ENCODE data around the gene FASTKD1.
"Not testable (repeated sequence)": the region's sequence is repeated elsewhere in the genome, so short reads cannot be mapped to it uniquely, and the experiment has no call there.

FASTKD1 gene

GRCh38 chr2:169570752-169571151 lies 2.9 kb downstream of the FASTKD1 start:
- not testable (repeated sequence) for DNase-seq

DNA sequence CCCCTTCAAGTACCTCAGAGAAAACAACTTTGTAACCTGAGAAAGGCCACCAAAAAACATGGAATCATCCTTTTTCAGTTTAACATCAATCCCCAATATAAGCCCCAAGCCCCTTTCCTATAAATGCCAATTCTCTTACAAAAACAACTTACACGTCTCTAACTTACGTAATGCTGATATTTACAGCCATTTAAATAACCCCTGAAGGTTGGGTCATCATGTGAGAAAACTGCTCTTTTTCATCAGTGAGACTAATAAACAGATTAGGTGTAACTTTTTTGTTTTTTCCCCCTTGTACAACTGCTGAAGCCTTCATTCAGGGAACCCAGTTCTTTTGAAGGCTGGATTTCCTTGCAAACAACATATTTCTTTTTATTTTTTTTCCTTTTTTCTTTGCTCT lies 3.7 kb downstream of the FASTKD1 start:
- no peak for DNase-seq

GRCh38 chr2:169565686-169566085 lies 8.0 kb downstream of the FASTKD1 start:
- no peak for DNase-seq

GRCh38 chr2:169562519-169562918 lies 11.1 kb downstream of the FASTKD1 start:
- no peak for DNase-seq

- not testable (repeated sequence) for DNase-seq
Observed at GRCh38 chr2:169562084-169562483, 11.6 kb downstream of the FASTKD1 start.

- no peak for DNase-seq
Observed at GRCh38 chr2:169561364-169561763, 12.3 kb downstream of the FASTKD1 start.

GRCh38 chr2:169546756-169547155 lies 26.9 kb downstream of the FASTKD1 start:
- no peak for DNase-seq

DNA sequence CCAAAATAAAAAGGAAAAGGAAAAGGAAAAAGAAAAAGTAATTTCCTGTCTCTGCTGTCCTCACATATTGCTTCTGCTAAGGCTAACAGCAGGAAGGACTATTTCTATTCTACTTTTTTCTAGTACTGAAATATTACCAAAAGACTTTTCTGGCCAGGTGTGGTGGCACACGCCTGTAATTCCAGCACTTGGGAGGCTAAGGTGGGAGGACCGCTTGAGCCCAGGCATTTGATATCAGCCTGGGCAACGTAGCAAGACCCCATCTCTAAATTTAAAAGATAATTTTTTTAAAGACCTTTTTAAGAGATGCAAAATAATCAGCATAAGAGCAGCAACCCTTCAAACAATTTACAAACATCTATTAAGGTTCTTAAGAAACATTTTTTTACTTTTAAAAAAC lies 31.2 kb downstream of the FASTKD1 start:
- DNase-seq: no peak

GRCh38 chr2:169540146-169540545 lies 33.5 kb downstream of the FASTKD1 start:
- DNase-seq: no peak

- DNase-seq: not testable (repeated sequence)
Observed at GRCh38 chr2:169539460-169539859, 34.2 kb downstream of the FASTKD1 start.

DNA sequence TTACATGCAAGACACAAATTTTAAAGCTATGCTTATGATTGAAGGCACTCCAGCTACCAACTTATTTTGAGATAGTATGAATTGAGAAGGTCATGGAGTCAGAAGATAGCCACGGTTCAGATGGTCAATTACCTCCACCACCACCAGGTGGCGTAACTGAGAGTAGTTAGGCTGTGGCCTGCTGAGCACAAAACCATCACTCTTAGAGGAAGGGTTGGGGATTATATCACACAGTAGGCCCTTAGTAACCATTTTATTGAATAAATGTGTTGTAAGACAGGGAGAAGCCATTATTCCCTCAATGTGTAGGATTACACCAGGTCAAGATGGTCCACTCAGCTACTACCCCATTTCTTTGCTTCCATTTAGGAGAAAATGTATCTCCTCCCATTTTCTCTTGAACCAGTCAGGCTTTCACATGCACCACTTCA lies 45.4 kb downstream of the FASTKD1 start:
- DNase-seq: peak; percentile 82 to 85

GRCh38 chr2:169526451-169526850 lies 47.2 kb downstream of the FASTKD1 start:
- no peak for DNase-seq

DNA sequence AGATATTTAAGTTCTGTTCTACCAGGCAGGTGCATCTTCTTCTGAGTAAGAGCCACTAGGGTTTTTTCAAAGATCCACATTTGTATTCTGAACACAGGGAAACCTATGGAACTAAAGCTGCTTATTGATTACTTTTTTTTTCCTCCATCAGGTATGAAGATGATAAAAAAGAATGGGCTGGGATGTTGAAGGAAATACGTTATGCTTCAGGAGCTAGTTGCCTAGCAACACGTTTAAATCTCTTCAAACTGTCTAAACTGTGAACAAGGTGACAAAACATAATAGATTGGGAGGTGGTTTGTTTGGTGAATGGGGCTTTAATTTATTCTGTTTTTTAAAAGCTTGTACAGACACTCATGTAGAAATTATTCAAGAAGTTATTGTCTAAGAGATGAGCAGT lies 48.2 kb downstream of the FASTKD1 start:
- no peak for DNase-seq

- DNase-seq: no peak
Observed at GRCh38 chr2:169523681-169524080, 50.0 kb downstream of the FASTKD1 start.

- no peak for DNase-seq
Observed at GRCh38 chr2:169520896-169521295, 52.8 kb downstream of the FASTKD1 start.

DNA sequence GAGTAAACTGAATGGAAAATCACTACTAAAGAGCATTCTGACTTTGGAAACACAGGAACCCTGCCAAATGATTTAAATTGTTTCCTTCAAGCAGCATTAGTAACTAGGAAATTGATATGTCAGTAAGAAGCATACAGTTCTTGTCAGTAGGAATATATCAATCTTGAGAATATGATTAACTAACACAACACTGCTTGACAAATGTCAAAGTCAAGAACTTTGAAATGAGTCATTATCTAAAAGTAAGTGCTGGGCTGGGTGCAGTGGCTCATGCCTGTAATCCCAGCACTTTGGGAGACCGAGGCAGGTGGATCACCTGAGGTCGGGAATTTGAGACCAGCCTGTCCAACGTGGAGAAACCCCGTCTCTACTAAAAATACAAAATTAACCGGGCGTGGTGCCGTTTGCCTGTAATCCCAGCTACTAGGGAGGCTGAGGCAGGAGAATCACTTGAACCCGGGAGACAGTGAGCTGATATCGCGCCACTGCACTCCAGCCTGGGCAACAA lies 57.1 kb downstream of the FASTKD1 start:
- not testable (repeated sequence) for DNase-seq

DNA sequence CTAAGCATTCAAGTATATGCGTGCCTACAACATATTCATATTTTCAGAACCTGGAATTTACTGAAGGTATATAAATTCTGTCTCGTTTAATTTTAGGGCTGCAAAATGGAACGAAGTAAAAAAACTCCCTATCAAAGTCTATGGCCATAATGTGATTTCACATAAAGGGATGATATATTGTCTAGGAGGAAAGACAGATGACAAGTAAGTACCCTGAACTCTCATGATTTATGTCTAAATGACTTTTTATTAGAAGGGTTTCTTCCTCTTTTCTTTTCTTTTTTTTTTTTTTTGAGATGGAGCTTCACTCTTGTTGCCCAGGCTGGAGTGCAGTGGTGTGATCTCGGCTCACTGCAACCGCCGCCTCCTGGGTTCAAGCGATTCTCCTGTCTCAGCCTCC lies 58.9 kb downstream of the FASTKD1 start:
- DNase-seq: not testable (repeated sequence)

- no peak for DNase-seq
Observed at GRCh38 chr2:169513926-169514325, 59.7 kb downstream of the FASTKD1 start.

DNA sequence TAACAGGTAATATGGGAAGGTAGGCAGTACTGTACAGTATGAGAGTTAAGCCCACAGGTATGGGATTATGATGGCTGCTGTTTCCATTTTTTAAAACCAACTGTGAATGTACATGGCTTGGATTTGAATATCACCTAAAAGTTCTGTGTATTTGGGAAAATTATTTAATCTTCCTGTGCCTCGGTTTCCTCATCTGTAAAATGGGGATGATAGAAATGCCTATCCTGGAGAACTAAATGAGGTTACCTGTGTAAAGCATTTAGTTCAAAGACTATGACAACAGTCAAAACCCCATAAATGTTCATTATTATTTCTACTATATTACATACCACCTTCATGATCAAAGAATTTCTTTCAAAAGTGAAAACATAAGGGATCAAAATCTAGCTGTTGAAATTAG lies 60.6 kb downstream of the FASTKD1 start:
- DNase-seq: no peak

- DNase-seq: no peak
Observed at GRCh38 chr2:169512525-169512924, 61.1 kb downstream of the FASTKD1 start.

GRCh38 chr2:169511818-169512217 lies 61.8 kb downstream of the FASTKD1 start:
- DNase-seq: no peak

DNA sequence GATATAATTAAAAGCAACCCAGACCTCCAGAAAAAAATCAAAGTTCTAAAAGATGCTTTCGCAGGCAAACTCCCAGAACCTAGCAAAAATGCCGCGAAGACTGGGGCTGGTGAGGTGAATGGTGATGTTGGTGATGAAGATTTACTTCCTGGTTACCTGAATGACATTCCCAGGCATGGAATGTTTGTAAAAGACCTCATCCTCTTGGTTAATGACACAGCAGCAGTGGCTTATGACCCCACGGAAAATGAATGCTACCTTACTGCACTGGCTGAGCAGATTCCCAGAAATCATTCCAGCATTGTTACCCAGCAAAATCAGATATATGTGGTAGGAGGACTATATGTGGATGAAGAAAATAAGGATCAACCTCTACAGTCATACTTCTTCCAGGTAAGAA lies 63.2 kb downstream of the FASTKD1 start:
- no peak for DNase-seq

GRCh38 chr2:169509955-169510354 lies 63.7 kb downstream of the FASTKD1 start:
- DNase-seq: no peak

DNA sequence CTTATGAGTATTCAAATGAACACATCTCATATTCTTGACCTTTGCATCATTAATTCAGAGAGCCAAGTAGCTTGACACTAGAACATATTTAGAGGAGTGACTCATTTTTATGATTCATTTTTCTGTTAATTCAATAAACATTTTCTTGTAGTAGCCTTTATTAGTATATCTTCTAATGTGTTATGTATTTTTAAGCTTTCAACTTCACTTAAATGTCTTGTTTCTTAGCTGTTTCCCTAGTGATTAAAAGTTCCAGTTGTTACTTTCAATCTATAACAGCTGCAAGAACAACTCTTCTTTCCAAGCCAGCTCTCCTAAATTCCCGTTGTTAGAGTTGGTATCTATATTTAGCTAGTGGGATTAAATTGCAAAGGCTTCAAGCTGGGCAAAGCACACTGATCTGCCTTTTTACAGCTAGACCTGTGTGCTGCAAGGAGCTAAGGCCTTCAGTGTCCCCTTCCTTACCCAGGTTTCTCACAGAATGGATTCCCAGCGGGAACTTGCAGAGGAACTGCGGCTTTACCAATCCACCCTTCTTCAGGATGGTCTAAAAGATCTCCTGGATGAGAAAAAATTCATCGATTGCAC lies 64.3 kb downstream of the FASTKD1 start, which contains the start of gene KLHL41:
TSS of gene KLHL41 (plus strand) at position 405 of the 588 bp plus-strand sequence. CDS start at position 482, 77 bp downstream.
- DNase-seq: no peak

DNA sequence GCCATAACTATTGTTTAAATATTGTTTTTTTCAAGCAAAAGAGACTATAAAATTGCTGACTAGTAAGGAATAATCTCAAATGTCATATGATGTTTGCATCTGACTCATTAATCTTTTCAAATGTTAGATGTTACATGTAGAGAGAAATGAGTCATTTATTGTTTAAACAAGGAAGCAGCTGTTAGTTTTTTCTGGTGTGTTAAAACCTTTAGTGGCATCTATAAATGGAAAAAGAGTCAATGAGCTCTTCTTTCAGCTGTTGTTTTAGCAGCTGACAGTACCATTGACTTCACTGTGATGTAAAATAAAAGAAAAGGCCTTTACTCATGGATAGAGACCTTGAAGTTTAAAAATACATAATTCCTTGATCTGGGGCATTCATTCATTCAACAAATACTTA lies 66.0 kb downstream of the FASTKD1 start:
- no peak for DNase-seq
